Mammary epithelial cell (primary cell): ENCODE measurements around the gene ADGRG3.
"Not testable (repeated sequence)": the region's sequence is repeated elsewhere in the genome, so short reads cannot be mapped to it uniquely, and the experiment has no call there.

Experiments used
- EZH2 ChIP-seq: IDR thresholded peaks from 2 replicates; pipeline ENCODE4 v1.6.1; 2012; ENCODE audit warnings: low read length, inconsistent platforms, borderline replicate concordance
- TF ChIP-seq, protein P1 (sequence below), 2 donors: IDR thresholded peaks in 1 of 2; conservative IDR thresholded peaks in 1 of 2; 2 replicates each; pipeline ENCODE4 v1.5.1; 2011 to 2012; ENCODE audit warnings: inconsistent platforms in 2 of 2, low read length in 2 of 2, mild to moderate bottlenecking in 2 of 2, control low read depth in 1 of 2, low read depth in 1 of 2; ENCODE audit not compliant: insufficient read depth in 1 of 2; ENCODE audit errors: extremely low read depth in 1 of 2

DNA sequence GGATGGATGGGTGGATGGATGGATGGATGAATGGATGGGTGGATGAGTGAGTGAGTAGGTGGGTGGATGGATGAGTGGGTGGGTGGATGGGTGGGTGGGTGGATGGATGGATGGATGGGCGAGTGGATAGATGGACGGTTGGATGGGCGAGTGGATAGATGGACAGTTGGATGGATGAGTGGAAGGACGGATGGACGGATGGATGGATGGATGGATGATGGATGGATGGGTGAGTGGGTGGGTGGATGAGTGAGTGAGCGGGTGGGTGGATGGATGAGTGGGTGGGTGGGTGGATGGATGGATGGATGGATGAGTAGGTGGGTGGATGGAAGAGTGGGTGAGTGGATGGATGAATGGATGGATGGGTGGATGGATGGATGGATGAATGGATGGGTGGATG lies 61.7 kb downstream of the ADGRG3 start:
- TF ChIP-seq, protein P1, sequence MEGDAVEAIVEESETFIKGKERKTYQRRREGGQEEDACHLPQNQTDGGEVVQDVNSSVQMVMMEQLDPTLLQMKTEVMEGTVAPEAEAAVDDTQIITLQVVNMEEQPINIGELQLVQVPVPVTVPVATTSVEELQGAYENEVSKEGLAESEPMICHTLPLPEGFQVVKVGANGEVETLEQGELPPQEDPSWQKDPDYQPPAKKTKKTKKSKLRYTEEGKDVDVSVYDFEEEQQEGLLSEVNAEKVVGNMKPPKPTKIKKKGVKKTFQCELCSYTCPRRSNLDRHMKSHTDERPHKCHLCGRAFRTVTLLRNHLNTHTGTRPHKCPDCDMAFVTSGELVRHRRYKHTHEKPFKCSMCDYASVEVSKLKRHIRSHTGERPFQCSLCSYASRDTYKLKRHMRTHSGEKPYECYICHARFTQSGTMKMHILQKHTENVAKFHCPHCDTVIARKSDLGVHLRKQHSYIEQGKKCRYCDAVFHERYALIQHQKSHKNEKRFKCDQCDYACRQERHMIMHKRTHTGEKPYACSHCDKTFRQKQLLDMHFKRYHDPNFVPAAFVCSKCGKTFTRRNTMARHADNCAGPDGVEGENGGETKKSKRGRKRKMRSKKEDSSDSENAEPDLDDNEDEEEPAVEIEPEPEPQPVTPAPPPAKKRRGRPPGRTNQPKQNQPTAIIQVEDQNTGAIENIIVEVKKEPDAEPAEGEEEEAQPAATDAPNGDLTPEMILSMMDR (conservative IDR thresholded peaks at IDR 0.05 in 1 of 2, IDR thresholded peaks at IDR 0.05 in 1 of 2; ENCODE audit: extremely low read depth in 1 of 2, insufficient read depth in 1 of 2, low read depth in 1 of 2, low read length in 2 of 2) = not testable (repeated sequence)
- not testable (repeated sequence) for TF ChIP-seq EZH2
